ENCODE data around the gene GLYAT. TPM values are rescaled to one million over a fixed set of nuclear protein-coding genes. Genes with fewer than 3 reads are reported as not detected.
"Not testable (repeated sequence)": the region's sequence is repeated elsewhere in the genome, so short reads cannot be mapped to it uniquely, and the experiment has no call there.

GLYAT gene
- total RNA-seq, 3 donors from 2014 or later (not counting 1 experiment from before 2014, with no cell fraction given): not detected

DNA sequence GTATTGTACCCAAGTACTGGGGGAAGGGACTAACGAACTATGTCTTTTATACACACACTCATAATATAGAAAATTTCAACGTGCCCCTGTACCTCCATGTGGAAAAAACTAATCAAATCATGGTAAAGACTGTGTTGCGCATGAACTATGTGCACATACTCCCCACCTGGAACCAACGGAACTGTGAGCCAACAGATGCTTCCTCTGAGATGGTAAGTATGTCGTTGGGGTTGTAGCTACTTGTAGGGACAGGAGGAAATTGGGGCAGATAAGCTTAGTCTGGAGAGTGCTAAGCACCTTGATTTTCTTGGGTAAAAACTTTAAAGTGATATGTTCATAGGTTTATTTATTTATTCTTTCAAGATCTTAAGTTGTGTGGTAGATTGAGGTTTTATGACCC, 40.1 kb downstream of the GLYAT start:
- no peak for ATAC-seq
- Histone ChIP-seq H3K4me1 (ENCODE audit: control insufficient read depth, insufficient read depth, low read length) (no peaks in the 10 kb centered on the region), H3K27ac (ENCODE audit: low read length) (no peak overlapping the region), H3K4me3 (ENCODE audit: low read length) (no peak overlapping the region), H3K36me3 (ENCODE audit: control insufficient read depth, insufficient read depth, low read length) (no peaks in the 10 kb centered on the region), H3K27me3 (ENCODE audit: control insufficient read depth, insufficient read depth, low read length) (no peaks in the 10 kb centered on the region), H3K9me3 (ENCODE audit: control insufficient read depth, insufficient read depth, low read length) (no peaks in the 10 kb centered on the region)
- WGBS (ENCODE audit: insufficient coverage): 22% methylated on average over 5 of the region's 5 CpGs
- Mint-ChIP-seq H3K4me3 (no peak overlapping the region), H3K4me1 (no peaks in the 10 kb centered on the region), H3K27ac (no peak overlapping the region), H3K9me3 (no peaks in the 10 kb centered on the region), H3K27me3 (ENCODE audit: low read depth in 2 of 2) (peaks cover 0 to 4% of the 10 kb centered on the region in 2 donors), H3K36me3 (no peaks in the 10 kb centered on the region)
- no peak for DNase-seq
- TF ChIP-seq, protein P1, sequence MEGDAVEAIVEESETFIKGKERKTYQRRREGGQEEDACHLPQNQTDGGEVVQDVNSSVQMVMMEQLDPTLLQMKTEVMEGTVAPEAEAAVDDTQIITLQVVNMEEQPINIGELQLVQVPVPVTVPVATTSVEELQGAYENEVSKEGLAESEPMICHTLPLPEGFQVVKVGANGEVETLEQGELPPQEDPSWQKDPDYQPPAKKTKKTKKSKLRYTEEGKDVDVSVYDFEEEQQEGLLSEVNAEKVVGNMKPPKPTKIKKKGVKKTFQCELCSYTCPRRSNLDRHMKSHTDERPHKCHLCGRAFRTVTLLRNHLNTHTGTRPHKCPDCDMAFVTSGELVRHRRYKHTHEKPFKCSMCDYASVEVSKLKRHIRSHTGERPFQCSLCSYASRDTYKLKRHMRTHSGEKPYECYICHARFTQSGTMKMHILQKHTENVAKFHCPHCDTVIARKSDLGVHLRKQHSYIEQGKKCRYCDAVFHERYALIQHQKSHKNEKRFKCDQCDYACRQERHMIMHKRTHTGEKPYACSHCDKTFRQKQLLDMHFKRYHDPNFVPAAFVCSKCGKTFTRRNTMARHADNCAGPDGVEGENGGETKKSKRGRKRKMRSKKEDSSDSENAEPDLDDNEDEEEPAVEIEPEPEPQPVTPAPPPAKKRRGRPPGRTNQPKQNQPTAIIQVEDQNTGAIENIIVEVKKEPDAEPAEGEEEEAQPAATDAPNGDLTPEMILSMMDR (IDR thresholded peaks at IDR 0.05): no peak
- intact Hi-C loops (cut with micrococcal nuclease): no loop called here

DNA sequence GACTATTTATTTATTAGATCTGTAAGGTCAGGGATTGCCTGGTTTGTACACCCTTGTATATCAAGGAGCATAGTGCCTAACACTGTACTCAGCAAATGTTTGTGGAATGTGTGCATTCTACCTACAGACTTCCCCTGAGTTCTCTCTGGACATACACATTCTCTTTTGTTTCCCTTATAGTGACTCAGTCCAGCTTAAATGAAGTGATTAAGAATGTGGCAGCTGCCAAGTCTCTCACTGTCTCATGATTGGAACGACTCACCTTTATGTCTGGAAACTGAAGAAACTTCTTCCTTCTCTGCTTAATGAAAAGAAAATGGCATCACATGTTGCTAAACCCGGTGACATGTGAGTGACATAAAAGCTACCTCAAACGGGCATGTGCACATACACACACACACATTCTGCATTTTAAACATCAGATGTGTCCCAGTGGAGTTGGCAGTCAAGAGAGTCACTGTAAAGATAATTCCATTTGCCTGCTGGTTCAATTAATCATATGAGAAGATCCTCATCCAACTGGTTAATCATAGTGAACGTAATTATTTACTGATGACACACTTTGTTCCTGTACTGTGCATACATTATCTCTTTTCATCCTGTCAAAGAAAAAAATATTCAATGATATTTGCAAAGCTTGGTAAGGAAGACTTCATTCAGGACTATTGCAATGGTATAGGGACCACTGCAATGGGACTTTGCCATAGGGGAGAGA, 42.8 kb downstream of the GLYAT start:
- no peak overlapping the region for H3K27ac ChIP-seq (ENCODE audit: low read length)
- H3K27me3 ChIP-seq (ENCODE audit: control insufficient read depth, insufficient read depth, low read length): no peaks in the 10 kb centered on the region
- H3K4me3 Mint-ChIP-seq: no peak overlapping the region
- no peaks in the 10 kb centered on the region for H3K36me3 Mint-ChIP-seq
- no peak overlapping the region for H3K4me3 ChIP-seq (ENCODE audit: low read length)
- H3K9me3 Mint-ChIP-seq: no peaks in the 10 kb centered on the region
- no peaks in the 10 kb centered on the region for H3K9me3 ChIP-seq (ENCODE audit: control insufficient read depth, insufficient read depth, low read length)
- H3K4me1 ChIP-seq (ENCODE audit: control insufficient read depth, insufficient read depth, low read length): no peaks in the 10 kb centered on the region
- DNase-seq: no peak
- WGBS (ENCODE audit: insufficient coverage): 82% methylated on average over 4 of the region's 4 CpGs
- H3K27ac Mint-ChIP-seq: no peak overlapping the region
- H3K4me1 Mint-ChIP-seq: no peaks in the 10 kb centered on the region
- ATAC-seq: no peak
- intact Hi-C loops (cut with micrococcal nuclease): no loop called here
- peaks cover 0 to 4% of the 10 kb centered on the region in 2 donors for H3K27me3 Mint-ChIP-seq (ENCODE audit: low read depth in 2 of 2)
- TF ChIP-seq, protein P1 (IDR thresholded peaks at IDR 0.05): no peak
- no peaks in the 10 kb centered on the region for H3K36me3 ChIP-seq (ENCODE audit: control insufficient read depth, insufficient read depth, low read length)

DNA sequence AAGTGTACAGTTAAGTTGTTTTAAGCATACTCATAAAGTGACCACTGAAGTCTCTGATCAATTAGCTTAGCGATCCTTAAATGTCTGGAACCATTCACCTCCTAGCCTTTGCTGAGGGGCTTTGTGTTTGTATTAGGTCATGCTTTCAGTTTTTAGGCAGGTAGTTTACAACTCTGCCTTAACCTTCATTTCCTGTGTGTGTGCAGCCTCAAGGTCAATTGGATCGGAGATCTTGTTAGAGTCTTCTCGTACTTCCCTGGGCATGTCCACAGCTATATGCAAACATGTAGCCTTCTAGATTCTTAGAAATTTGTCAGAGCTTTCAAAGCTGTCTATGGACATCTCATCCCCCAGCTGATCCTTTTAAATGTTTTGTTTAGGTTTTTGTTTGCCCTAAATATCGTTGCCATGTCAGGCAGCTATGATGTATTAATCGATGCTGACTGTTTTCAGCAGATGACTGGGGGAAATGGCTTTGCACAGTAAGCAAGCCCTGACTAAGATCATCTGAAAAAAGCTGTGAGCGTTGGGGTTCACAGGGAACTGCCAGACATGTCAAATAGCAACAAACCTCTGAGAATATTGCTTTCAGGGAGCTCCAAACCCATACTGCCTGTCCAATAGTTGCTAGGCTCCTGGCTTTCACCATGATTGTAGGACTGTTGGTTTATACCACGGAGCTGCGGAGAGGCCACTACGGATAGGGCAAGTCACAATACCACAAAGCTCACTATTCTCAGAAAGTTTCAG, 45.6 kb downstream of the GLYAT start:
- Histone ChIP-seq H3K27ac (ENCODE audit: low read length) (no peak overlapping the region), H3K27me3 (ENCODE audit: control insufficient read depth, insufficient read depth, low read length) (no peaks in the 10 kb centered on the region), H3K36me3 (ENCODE audit: control insufficient read depth, insufficient read depth, low read length) (no peaks in the 10 kb centered on the region), H3K4me3 (ENCODE audit: low read length) (no peak overlapping the region), H3K9me3 (ENCODE audit: control insufficient read depth, insufficient read depth, low read length) (no peaks in the 10 kb centered on the region), H3K4me1 (ENCODE audit: control insufficient read depth, insufficient read depth, low read length) (no peaks in the 10 kb centered on the region)
- Mint-ChIP-seq H3K36me3 (no peaks in the 10 kb centered on the region), H3K4me1 (no peaks in the 10 kb centered on the region), H3K27ac (no peak overlapping the region), H3K27me3 (ENCODE audit: low read depth in 2 of 2) (peaks cover 0 to 8% of the 10 kb centered on the region in 2 donors), H3K4me3 (no peak overlapping the region), H3K9me3 (no peaks in the 10 kb centered on the region)
- DNase-seq (peak in 1 of 2 donors; percentile 15), ATAC-seq (no peak)
- WGBS (ENCODE audit: insufficient coverage): 36% methylated on average over 9 of the region's 9 CpGs
- TF ChIP-seq, protein P1 (IDR thresholded peaks at IDR 0.05): no peak
- intact Hi-C loops (cut with micrococcal nuclease): no loop called here

DNA sequence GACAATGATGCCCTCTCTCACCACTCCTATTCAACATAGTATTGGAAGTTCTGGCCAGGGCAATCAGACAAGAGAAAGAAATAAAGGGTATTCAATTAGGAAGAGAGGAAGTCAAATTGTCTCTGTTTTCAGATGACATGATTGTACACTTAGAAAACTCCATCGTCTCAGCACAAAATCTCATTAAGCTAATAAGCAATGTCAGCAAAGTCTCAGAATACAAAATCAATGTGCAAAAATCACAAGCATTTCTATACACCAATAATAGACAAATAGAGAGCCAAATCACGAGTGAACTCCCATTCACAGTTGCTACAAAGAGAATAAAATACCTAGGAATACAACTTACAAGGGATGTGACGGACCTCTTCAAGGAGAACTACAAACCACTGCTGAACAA, 49.1 kb downstream of the GLYAT start:
- H3K36me3 ChIP-seq (ENCODE audit: control insufficient read depth, insufficient read depth, low read length); intact Hi-C loops (cut with micrococcal nuclease); H3K27ac Mint-ChIP-seq; H3K4me1 ChIP-seq (ENCODE audit: control insufficient read depth, insufficient read depth, low read length); H3K9me3 Mint-ChIP-seq; DNase-seq; ATAC-seq; H3K4me3 Mint-ChIP-seq; H3K27ac ChIP-seq (ENCODE audit: low read length); H3K27me3 ChIP-seq (ENCODE audit: control insufficient read depth, insufficient read depth, low read length); H3K4me3 ChIP-seq (ENCODE audit: low read length); H3K9me3 ChIP-seq (ENCODE audit: control insufficient read depth, insufficient read depth, low read length); H3K36me3 Mint-ChIP-seq; H3K4me1 Mint-ChIP-seq: not testable (repeated sequence)
- H3K27me3 Mint-ChIP-seq (ENCODE audit: low read depth in 2 of 2): peaks cover 0 to 17% of the 10 kb centered on the region in 2 donors
- 86% methylated on average over 3 of the region's 3 CpGs for WGBS (ENCODE audit: insufficient coverage)

DNA sequence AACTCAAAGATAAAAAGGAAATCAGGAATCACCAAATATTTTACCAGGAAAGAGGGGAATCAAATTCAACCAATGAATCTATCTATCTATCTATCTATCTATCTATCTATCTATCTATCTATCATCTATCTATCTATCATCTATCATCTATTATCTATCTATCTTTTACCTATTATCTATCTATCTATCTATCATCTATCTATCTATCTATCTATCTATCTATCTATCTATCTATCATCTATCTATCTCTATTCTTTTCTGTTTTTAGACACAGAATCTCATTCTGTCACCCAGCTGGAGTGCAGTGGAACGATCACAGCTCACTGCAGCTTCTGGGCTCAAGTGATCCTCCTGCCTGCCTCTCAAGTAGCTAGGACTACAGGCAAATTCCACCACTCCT, 54.2 kb downstream of the GLYAT start:
- 88% methylated on average over 1 of the region's 1 CpG for WGBS (ENCODE audit: insufficient coverage)
- peaks cover 0 to 13% of the 10 kb centered on the region in 2 donors for H3K27me3 Mint-ChIP-seq (ENCODE audit: low read depth in 2 of 2)
- H3K27ac ChIP-seq (ENCODE audit: low read length); H3K36me3 Mint-ChIP-seq; H3K4me1 Mint-ChIP-seq; H3K27me3 ChIP-seq (ENCODE audit: control insufficient read depth, insufficient read depth, low read length); H3K36me3 ChIP-seq (ENCODE audit: control insufficient read depth, insufficient read depth, low read length); DNase-seq; H3K4me3 ChIP-seq (ENCODE audit: low read length); H3K9me3 ChIP-seq (ENCODE audit: control insufficient read depth, insufficient read depth, low read length); H3K27ac Mint-ChIP-seq; H3K9me3 Mint-ChIP-seq; H3K4me3 Mint-ChIP-seq; H3K4me1 ChIP-seq (ENCODE audit: control insufficient read depth, insufficient read depth, low read length); intact Hi-C loops (cut with micrococcal nuclease); ATAC-seq: not testable (repeated sequence)

Measured in natural killer cell (primary cell).